NCI-H2107 treated with DMSO at 0.1 percent for 48 hours (cell line): ENCODE results near the gene KRTAP6-3.

Experiments used
- DNase-seq: peaks from one replicate; lab custom pipeline; 2025; ENCODE audit not compliant: unreplicated experiment; lab: John Stamatoyannopoulos, UW

KRTAP6-3 gene

GRCh38 chr21:30623362-30623761 is 31.1 kb downstream of the KRTAP6-3 start:
- no peak for DNase-seq

- DNase-seq: no peak
Observed at GRCh38 chr21:30625449-30626165, 33.4 kb downstream of the KRTAP6-3 start.

- no peak for DNase-seq
Observed at GRCh38 chr21:30628109-30628508, 35.9 kb downstream of the KRTAP6-3 start.

- no peak for DNase-seq
Observed at GRCh38 chr21:30629200-30629599, 37.0 kb downstream of the KRTAP6-3 start.

- DNase-seq: no peak
Observed at GRCh38 chr21:30634906-30635305, 42.7 kb downstream of the KRTAP6-3 start, which contains the start of gene KRTAP20-2. Gene KRTAP20-2, plus strand, starts transcription at chr21:30635206. Its CDS starts 58 bp downstream, at chr21:30635264.

- no peak for DNase-seq
Observed at GRCh38 chr21:30638686-30639085, 46.4 kb downstream of the KRTAP6-3 start.

- DNase-seq: no peak
Observed at GRCh38 chr21:30642564-30642963, 50.3 kb downstream of the KRTAP6-3 start, which contains the start of gene KRTAP20-3. Gene KRTAP20-3, plus strand, starts transcription at chr21:30642864.
